Measurements from ENCODE around the gene HMG20A.

Gene HMG20A

GRCh38 chr15:77461486-77461885, 40.8 kb downstream of the HMG20A start:
- Histone ChIP-seq H3K4me1 (ENCODE audit: control insufficient read depth, insufficient read depth, low read length) (peaks cover 13% of the 10 kb centered on the region), H3K9me3 (ENCODE audit: control insufficient read depth, insufficient read depth, low read length) (no peaks in the 10 kb centered on the region), H3K36me3 (ENCODE audit: control insufficient read depth, insufficient read depth, low read length) (peaks cover 55% of the 10 kb centered on the region), H3K4me3 (ENCODE audit: low read depth, low read length) (no peak overlapping the region), H3K27ac (ENCODE audit: low read depth, low read length) (no peak overlapping the region), H3K9ac (ENCODE audit: low read depth, low read length) (no peak overlapping the region), H3K27me3 (ENCODE audit: control insufficient read depth, insufficient read depth, low read length) (no peaks in the 10 kb centered on the region)

GRCh38 chr15:77464129-77464865, 43.6 kb downstream of the HMG20A start:
- H3K36me3 ChIP-seq (ENCODE audit: control insufficient read depth, insufficient read depth, low read length): peaks cover 64% of the 10 kb centered on the region
- no peak overlapping the region for H3K9ac ChIP-seq (ENCODE audit: low read depth, low read length)
- H3K27ac ChIP-seq (ENCODE audit: low read depth, low read length): no peak overlapping the region
- H3K9me3 ChIP-seq (ENCODE audit: control insufficient read depth, insufficient read depth, low read length): no peaks in the 10 kb centered on the region
- no peaks in the 10 kb centered on the region for H3K27me3 ChIP-seq (ENCODE audit: control insufficient read depth, insufficient read depth, low read length)
- H3K4me3 ChIP-seq (ENCODE audit: low read depth, low read length): no peak overlapping the region
- H3K4me1 ChIP-seq (ENCODE audit: control insufficient read depth, insufficient read depth, low read length): peaks cover 12% of the 10 kb centered on the region; the same call in 1 of the 2 replicates

GRCh38 chr15:77466521-77466920, 45.8 kb downstream of the HMG20A start:
- H3K27ac ChIP-seq (ENCODE audit: low read depth, low read length): no peak overlapping the region
- H3K9me3 ChIP-seq (ENCODE audit: control insufficient read depth, insufficient read depth, low read length): no peaks in the 10 kb centered on the region
- no peak overlapping the region for H3K4me3 ChIP-seq (ENCODE audit: low read depth, low read length)
- no peaks in the 10 kb centered on the region for H3K27me3 ChIP-seq (ENCODE audit: control insufficient read depth, insufficient read depth, low read length)
- peaks cover 12% of the 10 kb centered on the region; the same call in 1 of the 2 replicates for H3K4me1 ChIP-seq (ENCODE audit: control insufficient read depth, insufficient read depth, low read length)
- H3K9ac ChIP-seq (ENCODE audit: low read depth, low read length): no peak overlapping the region
- peaks cover 63% of the 10 kb centered on the region for H3K36me3 ChIP-seq (ENCODE audit: control insufficient read depth, insufficient read depth, low read length)

- Histone ChIP-seq H3K36me3 (ENCODE audit: control insufficient read depth, insufficient read depth, low read length) (peaks cover 72% of the 10 kb centered on the region), H3K4me1 (ENCODE audit: control insufficient read depth, insufficient read depth, low read length) (peaks cover 12% of the 10 kb centered on the region; the same call in 1 of the 2 replicates), H3K4me3 (ENCODE audit: low read depth, low read length) (no peak overlapping the region), H3K27me3 (ENCODE audit: control insufficient read depth, insufficient read depth, low read length) (no peaks in the 10 kb centered on the region), H3K27ac (ENCODE audit: low read depth, low read length) (no peak overlapping the region), H3K9me3 (ENCODE audit: control insufficient read depth, insufficient read depth, low read length) (no peaks in the 10 kb centered on the region), H3K9ac (ENCODE audit: low read depth, low read length) (no peak overlapping the region)
Measured at GRCh38 chr15:77468896-77469295, 48.2 kb downstream of the HMG20A start.

GRCh38 chr15:77470235-77470634, 49.5 kb downstream of the HMG20A start:
- Histone ChIP-seq H3K36me3 (ENCODE audit: control insufficient read depth, insufficient read depth, low read length) (peaks cover 62% of the 10 kb centered on the region), H3K9ac (ENCODE audit: low read depth, low read length) (no peak overlapping the region), H3K4me3 (ENCODE audit: low read depth, low read length) (no peak overlapping the region), H3K27ac (ENCODE audit: low read depth, low read length) (no peak overlapping the region), H3K9me3 (ENCODE audit: control insufficient read depth, insufficient read depth, low read length) (no peaks in the 10 kb centered on the region), H3K27me3 (ENCODE audit: control insufficient read depth, insufficient read depth, low read length) (no peaks in the 10 kb centered on the region), H3K4me1 (ENCODE audit: control insufficient read depth, insufficient read depth, low read length) (peaks cover 24% of the 10 kb centered on the region)

GRCh38 chr15:77473328-77473727, 52.6 kb downstream of the HMG20A start:
- Histone ChIP-seq H3K27me3 (ENCODE audit: control insufficient read depth, insufficient read depth, low read length) (no peaks in the 10 kb centered on the region), H3K27ac (ENCODE audit: low read depth, low read length) (no peak overlapping the region), H3K9ac (ENCODE audit: low read depth, low read length) (no peak overlapping the region), H3K36me3 (ENCODE audit: control insufficient read depth, insufficient read depth, low read length) (peaks cover 49% of the 10 kb centered on the region), H3K4me3 (ENCODE audit: low read depth, low read length) (no peak overlapping the region), H3K4me1 (ENCODE audit: control insufficient read depth, insufficient read depth, low read length) (peaks cover 29% of the 10 kb centered on the region), H3K9me3 (ENCODE audit: control insufficient read depth, insufficient read depth, low read length) (no peaks in the 10 kb centered on the region)

- Histone ChIP-seq H3K27ac (ENCODE audit: low read depth, low read length) (no peak overlapping the region), H3K36me3 (ENCODE audit: control insufficient read depth, insufficient read depth, low read length) (peaks cover 53% of the 10 kb centered on the region), H3K9me3 (ENCODE audit: control insufficient read depth, insufficient read depth, low read length) (no peaks in the 10 kb centered on the region), H3K4me1 (ENCODE audit: control insufficient read depth, insufficient read depth, low read length) (peaks cover 23% of the 10 kb centered on the region), H3K9ac (ENCODE audit: low read depth, low read length) (no peak overlapping the region), H3K4me3 (ENCODE audit: low read depth, low read length) (no peak overlapping the region), H3K27me3 (ENCODE audit: control insufficient read depth, insufficient read depth, low read length) (no peaks in the 10 kb centered on the region)
Measured at GRCh38 chr15:77474310-77474988, 53.8 kb downstream of the HMG20A start.

GRCh38 chr15:77475001-77475400, 54.3 kb downstream of the HMG20A start:
- H3K4me1 ChIP-seq (ENCODE audit: control insufficient read depth, insufficient read depth, low read length): peaks cover 23% of the 10 kb centered on the region
- no peak overlapping the region for H3K4me3 ChIP-seq (ENCODE audit: low read depth, low read length)
- H3K36me3 ChIP-seq (ENCODE audit: control insufficient read depth, insufficient read depth, low read length): peaks cover 58% of the 10 kb centered on the region
- no peak overlapping the region for H3K9ac ChIP-seq (ENCODE audit: low read depth, low read length)
- no peaks in the 10 kb centered on the region for H3K27me3 ChIP-seq (ENCODE audit: control insufficient read depth, insufficient read depth, low read length)
- no peak overlapping the region for H3K27ac ChIP-seq (ENCODE audit: low read depth, low read length)
- no peaks in the 10 kb centered on the region for H3K9me3 ChIP-seq (ENCODE audit: control insufficient read depth, insufficient read depth, low read length)

- Histone ChIP-seq H3K9me3 (ENCODE audit: control insufficient read depth, insufficient read depth, low read length) (no peaks in the 10 kb centered on the region), H3K36me3 (ENCODE audit: control insufficient read depth, insufficient read depth, low read length) (peaks cover 62% of the 10 kb centered on the region), H3K4me3 (ENCODE audit: low read depth, low read length) (no peak overlapping the region), H3K27me3 (ENCODE audit: control insufficient read depth, insufficient read depth, low read length) (no peaks in the 10 kb centered on the region), H3K9ac (ENCODE audit: low read depth, low read length) (no peak overlapping the region), H3K4me1 (ENCODE audit: control insufficient read depth, insufficient read depth, low read length) (peaks cover 23% of the 10 kb centered on the region), H3K27ac (ENCODE audit: low read depth, low read length) (no peak overlapping the region)
Measured at GRCh38 chr15:77475898-77476297, 55.2 kb downstream of the HMG20A start.

GRCh38 chr15:77476995-77477394, 56.3 kb downstream of the HMG20A start:
- Histone ChIP-seq H3K9me3 (ENCODE audit: control insufficient read depth, insufficient read depth, low read length) (no peaks in the 10 kb centered on the region), H3K4me1 (ENCODE audit: control insufficient read depth, insufficient read depth, low read length) (peaks cover 33% of the 10 kb centered on the region), H3K36me3 (ENCODE audit: control insufficient read depth, insufficient read depth, low read length) (peaks cover 59% of the 10 kb centered on the region), H3K27me3 (ENCODE audit: control insufficient read depth, insufficient read depth, low read length) (no peaks in the 10 kb centered on the region), H3K27ac (ENCODE audit: low read depth, low read length) (no peak overlapping the region), H3K4me3 (ENCODE audit: low read depth, low read length) (no peak overlapping the region), H3K9ac (ENCODE audit: low read depth, low read length) (no peak overlapping the region)

GRCh38 chr15:77478051-77478450, 57.4 kb downstream of the HMG20A start:
- H3K36me3 ChIP-seq (ENCODE audit: control insufficient read depth, insufficient read depth, low read length): peaks cover 49% of the 10 kb centered on the region

More at GRCh38 chr15:77478051-77478450, 57.4 kb downstream of the HMG20A start:
- no peaks in the 10 kb centered on the region for H3K9me3 ChIP-seq (ENCODE audit: control insufficient read depth, insufficient read depth, low read length)
- no peak overlapping the region for H3K27ac ChIP-seq (ENCODE audit: low read depth, low read length)
- H3K4me3 ChIP-seq (ENCODE audit: low read depth, low read length): no peak overlapping the region
- H3K9ac ChIP-seq (ENCODE audit: low read depth, low read length): no peak overlapping the region
- peaks cover 43% of the 10 kb centered on the region for H3K4me1 ChIP-seq (ENCODE audit: control insufficient read depth, insufficient read depth, low read length)
- H3K27me3 ChIP-seq (ENCODE audit: control insufficient read depth, insufficient read depth, low read length): no peaks in the 10 kb centered on the region
